Activated CD4-positive, alpha-beta memory T cell treated with anti-CD3 and anti-CD28 coated beads for 36 hours (primary cell): Measurements from ENCODE around the gene MBLAC2. TPM values are rescaled to one million over a fixed set of nuclear protein-coding genes. Genes with fewer than 3 reads are reported as not detected.

ENCODE experiments used
- CTCF ChIA-PET: fragments of 350-600 bp; sonication (Branson Sonifier 250); formaldehyde crosslinking; loops from one replicate; lab custom pipeline; 2021; ENCODE audit warnings: antibody characterized with exemption, inconsistent platforms; lab: Charles Lee
- POLR2A ChIA-PET: fragments of 350-600 bp; sonication (Branson Sonifier 250); formaldehyde crosslinking; loops from one replicate; lab custom pipeline; 2021; ENCODE audit warnings: antibody characterized with exemption; lab: Charles Lee
- DNase-seq: peaks from one replicate; pipeline ENCODE4 v3.0.0-alpha.2; 2020
- H3K27ac Mint-ChIP-seq: one replicate; pipeline ENCODE4 v1.8.0; 2021; ENCODE audit warnings: mixed read lengths
- H3K27me3 Mint-ChIP-seq: one replicate; pipeline ENCODE4 v1.8.0; 2021; ENCODE audit warnings: mixed read lengths
- H3K36me3 Mint-ChIP-seq: one replicate; pipeline ENCODE4 v1.8.0; 2021; ENCODE audit warnings: mixed read lengths
- H3K4me1 Mint-ChIP-seq: one replicate; pipeline ENCODE4 v1.8.0; 2021; ENCODE audit warnings: low read depth, mixed read lengths
- H3K4me3 Mint-ChIP-seq: one replicate; pipeline ENCODE4 v1.8.0; 2021; ENCODE audit warnings: mild to moderate bottlenecking, mixed read lengths
- H3K9me3 Mint-ChIP-seq: one replicate; pipeline ENCODE4 v1.8.0; 2021; ENCODE audit warnings: mixed read lengths
- intact Hi-C: fragments of 100-400 bp; cut with micrococcal nuclease; formaldehyde crosslinking; loops from one replicate; pipeline ENCODE4 v1.15.1; 2023
- total RNA-seq, 2 experiments: library from RNA; stranded (reverse); gene quantifications; one replicate each; pipeline ENCODE4 v1.2.3, GENCODE V29; 2021

MBLAC2 gene
- total RNA-seq, 2 experiments from 2014 or later: 3.3 to 3.5 TPM

- no peak overlapping the region for H3K27ac Mint-ChIP-seq
- POLR2A ChIA-PET: interaction anchor here (1.2 to 2.1 kb wide), 3 partner anchors 65 to 972 kb away, joined by 3 to 15 read pairs (median 5); partner anchors contain the start of genes MBLAC2 and POLR3G
- intact Hi-C loops: loop anchor here (1.0 to 2.0 kb wide), 3 partner anchors 30 to 121 kb away; partner anchors contain the start of genes LYSMD3, MBLAC2 and POLR3G
- H3K4me1 Mint-ChIP-seq: peaks cover 16% of the 10 kb centered on the region
- CTCF ChIA-PET: interaction anchor here (1.0 to 2.1 kb wide), 3 partner anchors 8 to 120 kb away, joined by 5 to 11 read pairs (median 9); partner anchors contain the start of gene LYSMD3
- peaks cover 21% of the 10 kb centered on the region for H3K36me3 Mint-ChIP-seq
- no peak for DNase-seq
- H3K27me3 Mint-ChIP-seq: no peaks in the 10 kb centered on the region
- no peak overlapping the region for H3K4me3 Mint-ChIP-seq
- H3K9me3 Mint-ChIP-seq: no peaks in the 10 kb centered on the region
These were observed 65.8 kb downstream of the MBLAC2 start for GRCh38 chr5:90408571-90409317.

Other genes starting within 250 kb of the MBLAC2 start
- gene CETN3, start 65.0 kb downstream of the MBLAC2 start, total RNA-seq: 10 to 100 TPM; 49.8 to 51.8 TPM
- gene POLR3G, start 93 bp upstream of the MBLAC2 start, total RNA-seq: 1 to 10 TPM; 9.6 to 9.7 TPM
- 10 to 100 TPM; 12.6 to 13.0 TPM for gene LYSMD3, start 54.8 kb upstream of the MBLAC2 start, total RNA-seq
- gene ADGRV1, start 84.0 kb upstream of the MBLAC2 start, total RNA-seq: under 1 TPM in 1 of 2 experiments, not detected in 1; 0.05 TPM